IMR-90 (cell line): Measurements from ENCODE around the gene CATSPER4. TPM values are rescaled to one million over a fixed set of nuclear protein-coding genes. Genes with fewer than 3 reads are reported as not detected.

Experiments
- ATAC-seq: fragments of 200-7000 bp; cut with Tn5 transposase; 2 replicates; pipeline ENCODE4 v1.9.1; 2020; ENCODE audit warnings: low read depth, mild to moderate bottlenecking, moderate library complexity
- BruUV-seq: library from RNA; stranded (reverse); fragments of 400-500 nt; replicated peaks from 2 replicates; lab custom pipeline; 2021; lab: Mats Ljungman, UMichigan
- CTCF ChIA-PET: fragments of 300-600 bp; formaldehyde crosslinking; extraction: SDS; loops from one replicate; lab custom pipeline; 2021; ENCODE audit warnings: antibody characterized with exemption; lab: Yijun Ruan, JAX
- POLR2A ChIA-PET: fragments of 300-600 bp; sonication (Branson Sonifier 250); formaldehyde crosslinking; loops from one replicate; lab custom pipeline; 2022; ENCODE audit warnings: antibody characterized with exemption; ENCODE audit not compliant: unreplicated experiment; lab: Charles Lee
- DNase-seq: peaks from one replicate; pipeline ENCODE4 v3.0.0; 2013
- H2AFZ ChIP-seq: replicated peaks from 2 replicates; pipeline ENCODE3; 2013; ENCODE audit warnings: low read length, mild to moderate bottlenecking; ENCODE audit not compliant: poor library complexity
- H2AK5ac ChIP-seq: 2 replicates; pipeline ENCODE4 v1.6.1; 2013; ENCODE audit warnings: low read depth, low read length, inconsistent platforms
- H2AK9ac ChIP-seq: replicated peaks from 2 replicates; pipeline ENCODE3; 2013; ENCODE audit warnings: mild to moderate bottlenecking, low read depth, low read length, moderate library complexity; ENCODE audit not compliant: poor library complexity
- H2BK120ac ChIP-seq: 2 replicates; pipeline ENCODE4 v1.6.1; 2013; ENCODE audit warnings: low read depth, low read length, inconsistent platforms
- H2BK15ac ChIP-seq: 3 replicates; pipeline ENCODE4 v1.6.1; 2013; ENCODE audit warnings: low read depth, low read length, inconsistent platforms
- H2BK20ac ChIP-seq: 2 replicates; pipeline ENCODE4 v1.6.1; 2013; ENCODE audit warnings: low read depth, mild to moderate bottlenecking, inconsistent platforms, low read length, moderate library complexity
- H2BK5ac ChIP-seq: 2 replicates; pipeline ENCODE4 v1.6.1; 2013; ENCODE audit warnings: mild to moderate bottlenecking, low read depth, low read length, inconsistent platforms; ENCODE audit not compliant: poor library complexity, severe bottlenecking
- H3K14ac ChIP-seq: replicated peaks from 2 replicates; pipeline ENCODE4 v1.6.1; 2013; ENCODE audit warnings: low read depth, low read length, inconsistent platforms
- H3K18ac ChIP-seq: 2 replicates; pipeline ENCODE4 v1.6.1; 2013; ENCODE audit warnings: low read depth, low read length, control low read depth
- H3K23ac ChIP-seq: 2 replicates; pipeline ENCODE4 v1.6.1; 2013; ENCODE audit warnings: low read depth, low read length, inconsistent platforms
- H3K27ac ChIP-seq: 2 replicates; pipeline ENCODE4 v1.5.1; 2013; ENCODE audit warnings: mild to moderate bottlenecking, control low read depth, low read length; ENCODE audit not compliant: insufficient read depth
- H3K27me3 ChIP-seq: 2 replicates; pipeline ENCODE4 v1.6.1; 2013; ENCODE audit warnings: low read length; ENCODE audit not compliant: control insufficient read depth, insufficient read depth
- H3K36me3 ChIP-seq: 2 replicates; pipeline ENCODE4 v1.6.1; 2013; ENCODE audit warnings: low read length, mixed read lengths; ENCODE audit not compliant: control insufficient read depth, insufficient read depth
- H3K4ac ChIP-seq: 2 replicates; pipeline ENCODE4 v1.6.1; 2013; ENCODE audit warnings: low read depth, low read length, inconsistent platforms
- H3K4me1 ChIP-seq: 2 replicates; pipeline ENCODE4 v1.6.1; 2013; ENCODE audit warnings: low read length, mixed read lengths; ENCODE audit not compliant: control insufficient read depth, insufficient read depth
- H3K4me2 ChIP-seq: 2 replicates; pipeline ENCODE4 v1.6.1; 2013; ENCODE audit warnings: low read depth, mild to moderate bottlenecking, control low read depth, low read length, moderate library complexity
- H3K4me3 ChIP-seq: 2 replicates; pipeline ENCODE4 v1.5.1; 2013; ENCODE audit warnings: low read depth, mild to moderate bottlenecking, control low read depth, low read length, moderate library complexity; ENCODE audit not compliant: insufficient read depth
- H3K56ac ChIP-seq: 2 replicates; pipeline ENCODE4 v1.6.1; 2013; ENCODE audit warnings: low read length, inconsistent platforms; ENCODE audit not compliant: insufficient read depth; ENCODE audit errors: extremely low read depth
- H3K79me1 ChIP-seq, 2 experiments: 2 replicates each; pipeline ENCODE4 v1.6.1; 2013; ENCODE audit warnings: low read length in 2 of 2, inconsistent platforms in 1 of 2, low read depth in 1 of 2
- H3K9ac ChIP-seq: 2 replicates; pipeline ENCODE4 v1.6.1; 2013; ENCODE audit warnings: low read depth, low read length, control low read depth
- H3K9me1 ChIP-seq: 2 replicates; pipeline ENCODE4 v1.6.1; 2013; ENCODE audit warnings: low read length, inconsistent platforms; ENCODE audit not compliant: insufficient read depth
- H3K9me3 ChIP-seq: 2 replicates; pipeline ENCODE4 v1.6.1; 2013; ENCODE audit warnings: low read length; ENCODE audit not compliant: control insufficient read depth, insufficient read depth
- H4K20me1 ChIP-seq: 2 replicates; pipeline ENCODE4 v1.6.1; 2013; ENCODE audit warnings: low read length, inconsistent platforms; ENCODE audit not compliant: insufficient read depth
- H4K5ac ChIP-seq: 2 replicates; pipeline ENCODE4 v1.6.1; 2013; ENCODE audit warnings: mild to moderate bottlenecking, low read depth, low read length, control low read depth
- H4K8ac ChIP-seq, 2 experiments: 2 replicates each; pipeline ENCODE4 v1.6.1; 2013; ENCODE audit warnings: low read depth in 2 of 2, low read length in 2 of 2, control low read depth in 1 of 2, inconsistent platforms in 1 of 2
- H4K91ac ChIP-seq: 2 replicates; pipeline ENCODE4 v1.6.1; 2013; ENCODE audit warnings: low read depth, low read length, inconsistent platforms; ENCODE audit not compliant: insufficient read depth
- BHLHE40 ChIP-seq: fragments of 150-350 bp; IDR thresholded peaks from 2 replicates; pipeline ENCODE4 v1.6.1; 2016; ENCODE audit warnings: mild to moderate bottlenecking, low read depth, low read length
- CEBPB ChIP-seq: IDR thresholded peaks from 2 replicates; pipeline ENCODE4 v1.6.1; 2012; ENCODE audit warnings: low read depth, low read length, improper control_type of control experiment
- CHD1 ChIP-seq: IDR thresholded peaks from 2 replicates; pipeline ENCODE4 v1.6.1; 2012; ENCODE audit warnings: low read depth, low read length, improper control_type of control experiment
- FOS ChIP-seq: fragments of 150-350 bp; IDR thresholded peaks from 2 replicates; pipeline ENCODE4 v1.6.1; 2016; ENCODE audit warnings: low read depth, low read length
- MXI1 ChIP-seq: IDR thresholded peaks from 2 replicates; pipeline ENCODE4 v1.6.1; 2012; ENCODE audit warnings: low read depth, mild to moderate bottlenecking, low read length, moderate library complexity, borderline replicate concordance
- NFE2L2 ChIP-seq: fragments of 150-350 bp; IDR thresholded peaks from 2 replicates; pipeline ENCODE4 v1.6.1; 2016; ENCODE audit warnings: low read depth, mild to moderate bottlenecking, low read length
- POLR2A ChIP-seq: IDR thresholded peaks from 2 replicates; pipeline ENCODE4 v1.6.1; 2012; ENCODE audit warnings: mild to moderate bottlenecking, low read depth, low read length
- RAD21 ChIP-seq: IDR thresholded peaks from 2 replicates; pipeline ENCODE4 v1.6.1; 2012; ENCODE audit warnings: low read length, improper control_type of control experiment
- RCOR1 ChIP-seq: IDR thresholded peaks from 2 replicates; pipeline ENCODE4 v1.6.1; 2012; ENCODE audit warnings: mild to moderate bottlenecking, low read length, improper control_type of control experiment; ENCODE audit not compliant: insufficient replicate concordance
- RFX5 ChIP-seq: IDR thresholded peaks from 2 replicates; pipeline ENCODE4 v1.8.0; 2012; ENCODE audit warnings: low read depth, mild to moderate bottlenecking, low read length, moderate library complexity
- WGBS, 2 experiments: methylation state at CpG; one replicate each; pipeline versions ENCODE4 v1.1.5 to v1.1.7; 2013; ENCODE audit warnings: missing lambda C conversion rate in 2 of 2; ENCODE audit not compliant: insufficient read length in 1 of 2; ENCODE audit errors: extremely low coverage in 2 of 2; 5-methylcytosine and 5-hydroxymethylcytosine counted together
- dilution Hi-C: fragments of 300-500 bp; cut with HindIII; formaldehyde crosslinking; loops from one replicate; pipeline ENCODE4 v1.14.3; 2018; ENCODE audit warnings: low sequenced_read_pairs; ENCODE audit not compliant: unreplicated experiment
- in situ Hi-C: fragments of 300-500 bp; cut with MboI; formaldehyde crosslinking; loops from 3 replicates; pipeline ENCODE4 v1.14.3; 2019; ENCODE audit warnings: low sequenced_read_pairs, inconsistent platforms, mixed read lengths
- intact Hi-C: fragments of 100-400 bp; cut with micrococcal nuclease; formaldehyde crosslinking; loops from 2 replicates; pipeline ENCODE4 v1.10.0; 2022
- polyA plus RNA-seq, 3 experiments: library from polyadenylated mRNA; depleted of rRNA; stranded (reverse); fragments of >200 nt; gene quantifications; 2 replicates each; pipeline ENCODE4 v1.2.3, GENCODE V29; 2012; ENCODE audit warnings: low replicate concordance in 1 of 3
- total RNA-seq: library from RNA; depleted of rRNA; stranded (reverse); fragments of >200 nt; gene quantifications from 2 replicates; pipeline ENCODE4 v1.2.3, GENCODE V29; 2012
- TF ChIP-seq, protein P1 (sequence below): fragments of 150-350 bp; IDR thresholded peaks from 2 replicates; pipeline ENCODE4 v1.6.1; 2017; ENCODE audit warnings: mild to moderate bottlenecking, antibody characterized with exemption, low read length, low read depth
- TF ChIP-seq, protein P2 (sequence below): fragments of 150-350 bp; IDR thresholded peaks from 2 replicates; pipeline ENCODE4 v1.6.1; 2016; ENCODE audit warnings: low read depth, mild to moderate bottlenecking, low read length, moderate library complexity, borderline replicate concordance

Gene CATSPER4
- total and polyA plus RNA-seq, 2 of the 4 experiments (the other 2 are of a cell fraction): not detected

DNA sequence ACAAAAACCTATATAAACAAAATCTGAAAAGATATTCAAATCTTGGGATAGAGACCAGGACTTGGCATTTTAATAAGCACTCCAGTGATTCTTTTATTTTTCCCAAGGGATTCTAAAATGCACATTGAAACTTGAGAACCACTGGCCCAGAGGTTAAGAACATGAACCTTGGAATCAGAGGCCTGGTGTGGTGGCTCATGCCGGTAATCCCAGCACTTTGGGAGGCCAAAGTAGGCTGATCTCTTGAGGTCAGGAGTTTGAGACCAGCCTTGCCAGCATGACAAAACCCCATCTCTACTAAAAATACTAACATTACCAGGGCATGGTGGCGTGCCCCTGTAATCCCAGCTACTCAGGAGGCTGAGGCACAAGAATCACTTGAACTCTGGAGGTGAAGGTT is 30.7 kb downstream of the CATSPER4 start:
- Histone ChIP-seq H3K4me2 (no peak overlapping the region), H2AK5ac (no peak overlapping the region), H3K36me3 (no peaks in the 10 kb centered on the region), H2AK9ac (no peak overlapping the region), H3K9ac (no peak overlapping the region), H3K9me3 (no peaks in the 10 kb centered on the region), H4K91ac (no peak overlapping the region), H2AFZ (no peak overlapping the region), H2BK5ac (no peak overlapping the region), H3K27me3 (peaks cover 44% of the 10 kb centered on the region), H3K27ac (no peak overlapping the region), H3K18ac (no peak overlapping the region), H3K56ac (no peak overlapping the region), H3K9me1 (no peaks in the 10 kb centered on the region; the same call in 1 of the 2 replicates), H3K23ac (no peak overlapping the region), H4K8ac (no peak overlapping the region), H3K4me1 (no peaks in the 10 kb centered on the region), H3K79me1 (no peaks in the 10 kb centered on the region), H3K14ac (no peak overlapping the region), H4K5ac (no peak overlapping the region), H2BK15ac (no peak overlapping the region), H3K4ac (no peak overlapping the region), H3K4me3 (no peak overlapping the region), H2BK120ac (no peak overlapping the region), H2BK20ac (no peak overlapping the region), H4K20me1 (no peaks in the 10 kb centered on the region)
- no CpG with 5 or more reads among the region's 2 CpGs for WGBS, 2 experiments
- intact Hi-C loops: no loop called here
- BruUV-seq: no TSS peak
- dilution Hi-C loops: no loop called here
- DNase-seq (no peak), ATAC-seq (no peak)
- POLR2A ChIA-PET: no interaction called here
- no peak for TF ChIP-seq POLR2A
- no peak for TF ChIP-seq MXI1
- TF ChIP-seq, protein P1, sequence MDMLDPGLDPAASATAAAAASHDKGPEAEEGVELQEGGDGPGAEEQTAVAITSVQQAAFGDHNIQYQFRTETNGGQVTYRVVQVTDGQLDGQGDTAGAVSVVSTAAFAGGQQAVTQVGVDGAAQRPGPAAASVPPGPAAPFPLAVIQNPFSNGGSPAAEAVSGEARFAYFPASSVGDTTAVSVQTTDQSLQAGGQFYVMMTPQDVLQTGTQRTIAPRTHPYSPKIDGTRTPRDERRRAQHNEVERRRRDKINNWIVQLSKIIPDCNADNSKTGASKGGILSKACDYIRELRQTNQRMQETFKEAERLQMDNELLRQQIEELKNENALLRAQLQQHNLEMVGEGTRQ: no peak
- TF ChIP-seq CEBPB: no peak
- TF ChIP-seq FOS: no peak
- TF ChIP-seq, protein P2, sequence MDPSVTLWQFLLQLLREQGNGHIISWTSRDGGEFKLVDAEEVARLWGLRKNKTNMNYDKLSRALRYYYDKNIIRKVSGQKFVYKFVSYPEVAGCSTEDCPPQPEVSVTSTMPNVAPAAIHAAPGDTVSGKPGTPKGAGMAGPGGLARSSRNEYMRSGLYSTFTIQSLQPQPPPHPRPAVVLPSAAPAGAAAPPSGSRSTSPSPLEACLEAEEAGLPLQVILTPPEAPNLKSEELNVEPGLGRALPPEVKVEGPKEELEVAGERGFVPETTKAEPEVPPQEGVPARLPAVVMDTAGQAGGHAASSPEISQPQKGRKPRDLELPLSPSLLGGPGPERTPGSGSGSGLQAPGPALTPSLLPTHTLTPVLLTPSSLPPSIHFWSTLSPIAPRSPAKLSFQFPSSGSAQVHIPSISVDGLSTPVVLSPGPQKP: no peak
- no peak for TF ChIP-seq NFE2L2
- no peak for TF ChIP-seq RAD21
- TF ChIP-seq CHD1: no peak
- TF ChIP-seq BHLHE40: no peak
- TF ChIP-seq RCOR1: no peak
- TF ChIP-seq RFX5: no peak
- CTCF ChIA-PET: no interaction called here
- in situ Hi-C loops: no loop called here
